ENCODE measurements around the gene CD59.
"Not testable (repeated sequence)": the region's sequence is repeated elsewhere in the genome, so short reads cannot be mapped to it uniquely, and the experiment has no call there.

CD59 gene

GRCh38 chr11:33694346-33695050 is 41.7 kb downstream of the CD59 start:
- DNase-seq (ENCODE audit: low read depth in 3 of 3): no peak

DNA sequence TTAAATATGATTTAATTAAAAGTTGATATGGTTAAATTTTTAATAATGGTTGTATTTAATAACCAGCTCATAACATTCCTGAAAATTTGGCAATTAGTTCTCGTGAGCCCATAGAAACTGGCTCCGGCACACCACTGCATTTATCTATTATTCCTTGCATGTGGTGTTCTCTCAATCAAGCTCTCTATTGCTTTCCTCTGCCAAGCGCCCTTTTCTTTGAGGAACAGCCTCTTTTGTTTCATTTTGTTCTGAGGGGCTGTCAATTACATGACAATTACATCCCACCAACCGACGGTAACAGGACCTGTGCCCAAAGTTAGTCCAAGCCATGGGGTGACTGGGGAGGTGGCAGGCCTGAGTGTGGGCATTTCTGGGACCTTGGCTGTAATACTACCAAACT is 43.7 kb downstream of the CD59 start:
- DNase-seq (ENCODE audit: low read depth in 3 of 3): no peak

GRCh38 chr11:33692013-33692504 is 44.2 kb downstream of the CD59 start:
- DNase-seq (ENCODE audit: low read depth in 3 of 3): no peak

DNA sequence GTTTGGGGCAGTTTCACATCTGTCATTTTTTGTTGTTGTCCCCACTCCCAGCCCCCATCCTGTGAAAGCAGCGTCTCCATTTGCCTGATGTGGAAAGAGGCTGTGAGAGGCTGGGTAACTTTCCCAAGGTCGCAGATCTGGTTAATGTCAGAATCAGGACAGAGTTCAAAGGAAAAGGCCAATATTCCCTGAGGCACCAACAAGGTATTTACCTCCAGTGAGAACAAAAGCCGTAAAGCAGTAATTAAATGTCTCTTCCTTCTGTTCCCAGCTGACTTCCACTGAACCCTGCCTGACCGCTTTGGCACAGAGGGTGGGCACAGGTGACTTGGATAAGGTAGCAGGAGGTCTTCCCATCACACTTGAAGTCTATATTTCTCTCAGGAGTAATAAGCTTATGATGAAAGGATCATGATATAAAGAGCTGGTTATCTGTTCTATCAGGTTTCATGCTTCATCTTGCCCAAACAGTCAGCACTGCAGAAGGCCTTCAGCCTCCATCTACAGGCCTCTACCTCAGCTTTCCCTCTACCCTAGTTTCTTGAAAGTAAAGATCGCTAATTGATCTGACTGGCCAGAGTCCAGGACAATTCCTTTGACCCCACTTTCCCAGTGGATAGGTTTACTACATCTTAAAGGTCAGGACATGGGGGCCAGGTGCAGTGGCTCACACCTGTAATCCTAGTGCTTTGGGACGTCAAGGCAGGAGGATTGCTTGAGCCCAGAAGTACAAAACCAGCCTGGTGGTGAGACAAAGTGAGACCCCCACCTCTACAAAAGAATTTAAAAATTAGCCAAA is 45.0 kb downstream of the CD59 start:
- no peak for DNase-seq (ENCODE audit: low read depth in 3 of 3)

DNA sequence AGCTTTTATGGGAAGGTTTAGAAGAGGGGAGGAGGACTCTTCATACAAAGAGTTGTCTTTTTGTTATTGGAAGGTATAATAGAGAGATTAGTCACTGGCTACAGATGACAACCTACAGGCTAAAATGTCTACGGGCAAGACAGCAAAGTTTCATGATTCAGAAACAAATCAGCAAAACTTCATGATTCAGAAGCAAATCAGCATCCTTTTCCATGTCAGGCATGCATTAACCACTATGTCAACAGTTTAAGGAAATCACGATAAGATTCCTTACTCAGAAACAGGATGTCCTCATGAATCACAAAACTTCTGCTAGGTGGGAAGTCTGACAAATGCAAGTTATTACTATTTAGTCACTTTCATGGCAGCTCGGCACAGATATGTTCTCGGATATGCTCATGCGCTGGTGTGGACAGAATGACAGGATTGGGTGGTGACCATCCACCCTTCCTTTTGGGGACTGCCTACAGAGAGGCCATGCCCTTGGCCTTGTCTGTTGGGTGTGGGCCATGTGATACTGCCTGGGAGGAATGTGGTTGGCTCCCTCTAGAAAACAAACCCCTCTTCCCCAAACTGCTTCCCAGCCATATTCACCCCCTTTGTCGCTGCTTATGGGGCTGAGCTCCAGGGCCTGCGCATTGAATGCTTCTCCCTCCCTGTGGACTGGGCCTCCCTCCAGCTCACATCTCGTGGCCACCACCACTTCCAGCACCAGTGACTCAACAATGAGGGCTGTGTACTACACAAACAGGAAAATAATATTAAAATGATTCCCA is 45.7 kb downstream of the CD59 start:
- no peak for DNase-seq (ENCODE audit: low read depth in 3 of 3)

- DNase-seq (ENCODE audit: low read depth in 3 of 3): no peak
Measured at GRCh38 chr11:33689501-33689900, 46.7 kb downstream of the CD59 start.

GRCh38 chr11:33689085-33689484 is 47.1 kb downstream of the CD59 start:
- DNase-seq (ENCODE audit: low read depth in 3 of 3): no peak

- DNase-seq (ENCODE audit: low read depth in 3 of 3): no peak
Measured at GRCh38 chr11:33687733-33688479, 48.3 kb downstream of the CD59 start.

DNA sequence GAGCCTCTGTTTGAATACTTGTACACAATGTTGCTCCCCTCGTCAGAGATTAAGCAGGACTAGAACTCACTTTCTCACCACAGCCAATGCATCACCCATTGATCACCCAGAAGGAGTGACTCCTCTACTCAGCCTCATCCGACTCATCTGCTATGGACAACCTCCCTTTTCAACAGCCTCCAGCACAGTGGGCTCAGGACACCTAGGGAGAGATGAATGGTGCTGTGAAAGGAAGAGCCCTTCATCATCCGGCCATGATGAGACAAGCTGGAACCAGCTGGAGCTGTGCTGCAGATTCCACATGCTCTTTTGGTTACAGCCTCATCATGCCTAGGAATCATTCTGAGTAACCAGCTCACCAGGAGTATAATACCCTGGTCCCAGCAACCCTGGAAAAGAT is 51.1 kb downstream of the CD59 start:
- no peak for DNase-seq (ENCODE audit: low read depth in 3 of 3)

- DNase-seq (ENCODE audit: low read depth in 3 of 3): no peak
Measured at GRCh38 chr11:33684003-33684706, 52.1 kb downstream of the CD59 start.

DNA sequence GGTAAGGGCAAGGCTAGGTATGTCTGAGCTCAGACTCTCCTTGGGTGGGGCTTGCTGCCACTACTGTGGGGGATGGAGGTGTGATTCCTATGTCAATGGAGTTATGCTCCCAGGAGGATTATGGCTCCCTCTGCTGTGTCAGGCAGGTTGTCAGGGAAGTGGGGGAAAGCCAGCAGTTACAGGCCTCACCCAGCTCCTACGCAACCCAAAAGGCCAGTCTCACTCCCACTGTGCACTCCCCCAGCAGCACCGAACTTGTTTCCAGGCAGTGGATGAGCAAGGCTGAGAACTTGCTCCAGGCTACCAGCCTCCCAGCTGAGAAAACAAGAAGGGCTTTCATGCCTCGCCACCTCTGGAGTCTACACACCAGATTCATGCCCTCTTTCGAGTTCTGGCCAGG is 53.8 kb downstream of the CD59 start:
- no peak for DNase-seq (ENCODE audit: low read depth in 3 of 3)

DNA sequence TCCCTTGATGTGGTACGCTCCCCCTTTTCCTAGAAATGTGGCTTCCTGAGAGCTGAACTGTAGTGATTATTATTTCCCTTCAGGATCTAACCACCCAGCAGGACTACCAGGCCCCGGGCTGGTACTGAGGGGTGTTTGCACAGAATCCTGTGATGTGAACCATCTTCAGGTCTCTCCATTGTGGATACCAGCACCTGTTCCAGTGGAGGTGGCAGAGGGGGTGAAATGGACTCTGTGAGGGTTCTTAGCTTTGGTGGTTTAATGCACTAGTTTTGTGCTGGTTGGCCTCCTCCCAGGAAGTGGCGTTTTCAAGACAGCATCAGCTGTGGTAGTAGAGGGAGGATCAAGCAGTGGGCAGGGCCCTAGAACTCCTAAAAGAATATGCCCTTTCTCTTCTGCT is 54.2 kb downstream of the CD59 start:
- no peak for DNase-seq (ENCODE audit: low read depth in 3 of 3)

DNA sequence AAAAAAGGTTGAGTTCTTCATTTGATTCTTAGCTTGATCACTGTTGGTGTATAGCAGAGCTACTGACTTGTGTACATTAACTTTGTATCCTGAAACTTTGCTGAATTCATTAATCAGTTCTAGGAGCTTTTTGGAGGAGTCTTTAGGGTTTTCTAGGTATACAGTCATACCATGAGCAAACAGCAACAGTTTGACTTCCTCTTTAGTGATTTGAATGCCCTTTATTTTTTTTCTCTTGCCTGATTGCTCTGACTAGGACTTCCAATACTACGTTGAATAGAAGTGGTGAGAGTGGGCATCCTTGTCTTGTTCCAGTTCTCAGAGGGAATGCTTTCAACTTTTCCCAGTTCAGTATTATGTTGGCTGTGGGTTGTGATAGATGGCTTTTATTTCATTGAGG is 57.6 kb downstream of the CD59 start:
- DNase-seq (ENCODE audit: low read depth in 3 of 3): not testable (repeated sequence)

DNA sequence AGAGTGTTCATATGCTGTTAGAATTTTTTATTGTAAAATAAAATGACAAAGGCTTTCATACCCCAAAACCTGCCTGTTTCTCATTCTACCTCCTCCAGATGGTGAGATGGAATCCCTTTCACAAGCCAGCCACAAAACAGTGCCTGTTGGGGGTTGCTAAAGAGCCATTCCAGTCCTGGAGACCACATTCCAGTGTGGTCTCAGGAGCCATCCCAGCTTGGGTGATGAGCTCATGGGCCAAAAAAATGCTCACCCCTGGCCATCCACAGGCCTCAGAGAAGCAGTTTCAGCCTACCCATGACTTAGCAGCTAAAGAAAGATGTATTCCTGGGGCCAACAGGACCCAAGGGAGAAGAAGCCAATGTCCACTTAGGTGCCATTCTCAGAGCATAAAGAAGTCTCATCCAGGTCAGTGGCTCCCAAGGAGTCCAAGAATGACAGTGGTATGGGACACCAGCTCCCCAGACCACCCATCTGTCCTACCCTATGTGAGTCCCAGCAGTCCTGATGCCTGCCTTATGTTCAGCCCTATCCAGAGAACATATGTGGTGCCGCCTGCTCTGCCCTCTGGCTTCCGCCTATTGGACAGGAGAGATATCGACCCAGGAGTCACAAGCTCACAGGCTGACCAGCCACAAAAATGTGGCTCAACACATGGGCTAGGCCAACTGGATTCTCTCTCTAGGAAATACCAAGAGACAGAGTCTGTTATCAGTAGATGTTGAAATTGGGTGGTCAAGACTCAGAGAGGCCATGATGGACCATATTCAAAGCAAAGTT is 62.0 kb downstream of the CD59 start:
- no peak for DNase-seq (ENCODE audit: low read depth in 3 of 3)

GRCh38 chr11:33672273-33672672 is 64.0 kb downstream of the CD59 start:
- DNase-seq (ENCODE audit: low read depth in 3 of 3): no peak

- no peak for DNase-seq (ENCODE audit: low read depth in 3 of 3)
Measured at GRCh38 chr11:33670250-33671011, 65.8 kb downstream of the CD59 start.

- no peak for DNase-seq (ENCODE audit: low read depth in 3 of 3)
Measured at GRCh38 chr11:33669598-33670249, 66.5 kb downstream of the CD59 start.

- no peak for DNase-seq (ENCODE audit: low read depth in 3 of 3)
Measured at GRCh38 chr11:33668951-33669596, 67.1 kb downstream of the CD59 start.

- DNase-seq (ENCODE audit: low read depth in 3 of 3): no peak
Measured at GRCh38 chr11:33668468-33668825, 67.8 kb downstream of the CD59 start.

Data from stimulated activated CD4-positive, alpha-beta T cell treated with anti-CD3 and anti-CD28 coated beads, TNF-alpha, amount 100 ng/mL, for 24 hours (primary cell).